ENCODE measurements around the gene CERK. TPM values are rescaled to one million over a fixed set of nuclear protein-coding genes. Genes with fewer than 3 reads are reported as not detected.

The CERK gene
- total RNA-seq, 1 experiment from 2014 or later: 24.9 TPM

GRCh38 chr22:46755525-46755924, 17.5 kb upstream of the CERK start:
- Histone ChIP-seq H3K9me3 (ENCODE audit: insufficient read depth, low read depth) (peaks cover 4% of the 10 kb centered on the region; the same call in 1 of the 2 replicates), H3K4me1 (replicated peaks; ENCODE audit: insufficient read depth) (peaks cover 45% of the 10 kb centered on the region), H3F3A (ENCODE audit: insufficient read depth, low read depth) (peaks cover 41% of the 10 kb centered on the region), H3K36me3 (ENCODE audit: low read depth) (no peaks in the 10 kb centered on the region), H3K4me2 (no peak overlapping the region), H3K27ac (no peak overlapping the region), H4K20me1 (ENCODE audit: insufficient read depth) (no peaks in the 10 kb centered on the region), H3K4me3 (no peak overlapping the region), H3K79me2 (ENCODE audit: low read depth) (no peaks in the 10 kb centered on the region), H3K27me3 (ENCODE audit: insufficient read depth, low read depth) (no peaks in the 10 kb centered on the region), H2AFZ (no peak overlapping the region), H3K9me2 (ENCODE audit: insufficient read depth) (no peaks in the 10 kb centered on the region)
- no peak for DNase-seq
- TF ChIP-seq CTCF (conservative IDR thresholded peaks at IDR 0.05) (no peak), EZH2 (IDR thresholded peaks at IDR 0.05; ENCODE audit: low read depth) (no peak)
- ChIA-PET CTCF (no interaction called here), POLR2A (ENCODE audit: unreplicated experiment) (no interaction called here)
- no TSS peak for BruUV-seq (replicated peaks)
- intact Hi-C loops (cut with micrococcal nuclease; ENCODE audit: unreplicated experiment): no loop called here

- H3K4me2 ChIP-seq: peak overlapping the region; percentile 87
- no peak overlapping the region for H2AFZ ChIP-seq
- BruUV-seq (replicated peaks): no TSS peak
- H4K20me1 ChIP-seq (ENCODE audit: insufficient read depth): no peaks in the 10 kb centered on the region
- ChIA-PET CTCF (no interaction called here), POLR2A (ENCODE audit: unreplicated experiment) (interaction anchor here (0.6 kb wide), 1 partner anchor 75 kb away, joined by 3 read pairs; no protein-coding TSS in a partner anchor)
- peak overlapping the region; percentile 93 for H3K27ac ChIP-seq
- no peaks in the 10 kb centered on the region for H3K9me2 ChIP-seq (ENCODE audit: insufficient read depth)
- H3K9me3 ChIP-seq (ENCODE audit: insufficient read depth, low read depth): peaks cover 4% of the 10 kb centered on the region; the same call in 1 of the 2 replicates
- peaks cover 52% of the 10 kb centered on the region for H3K4me1 ChIP-seq (replicated peaks; ENCODE audit: insufficient read depth)
- DNase-seq: no peak
- H3K4me3 ChIP-seq: peak overlapping the region; percentile 29; the same call in 1 of the 2 replicates
- H3F3A ChIP-seq (ENCODE audit: insufficient read depth, low read depth): peaks cover 41% of the 10 kb centered on the region
- H3K79me2 ChIP-seq (ENCODE audit: low read depth): no peaks in the 10 kb centered on the region
- intact Hi-C loops (cut with micrococcal nuclease; ENCODE audit: unreplicated experiment): loop anchor here (5.0 kb wide), 5 partner anchors 158 to 378 kb away; no protein-coding TSS in a partner anchor
- no peak for TF ChIP-seq EZH2 (IDR thresholded peaks at IDR 0.05; ENCODE audit: low read depth)
- no peak for TF ChIP-seq CTCF (conservative IDR thresholded peaks at IDR 0.05)
- no peaks in the 10 kb centered on the region for H3K36me3 ChIP-seq (ENCODE audit: low read depth)
- no peaks in the 10 kb centered on the region for H3K27me3 ChIP-seq (ENCODE audit: insufficient read depth, low read depth)
These were observed 16.8 kb upstream of the CERK start for GRCh38 chr22:46754826-46755225.

- DNase-seq: peak; percentile 93 to 97
- H3K4me1 ChIP-seq (replicated peaks; ENCODE audit: insufficient read depth): peaks cover 58% of the 10 kb centered on the region
- ChIA-PET CTCF (no interaction called here), POLR2A (ENCODE audit: unreplicated experiment) (interaction anchor here (0.6 to 1.1 kb wide), 3 partner anchors 9 to 458 kb away, joined by 3 to 9 read pairs (median 5); partner anchors contain the start of genes GTSE1 and TBC1D22A)
- H2AFZ ChIP-seq: no peak overlapping the region
- H3K4me2 ChIP-seq: peak overlapping the region; percentile 87
- H3F3A ChIP-seq (ENCODE audit: insufficient read depth, low read depth): peaks cover 40% of the 10 kb centered on the region
- H3K36me3 ChIP-seq (ENCODE audit: low read depth): no peaks in the 10 kb centered on the region
- H3K27me3 ChIP-seq (ENCODE audit: insufficient read depth, low read depth): no peaks in the 10 kb centered on the region
- peak overlapping the region; percentile 93 for H3K27ac ChIP-seq
- TSS peak; percentile 81 for BruUV-seq (replicated peaks)
- H3K9me3 ChIP-seq (ENCODE audit: insufficient read depth, low read depth): peaks cover 4% of the 10 kb centered on the region; the same call in 1 of the 2 replicates
- no peaks in the 10 kb centered on the region for H3K9me2 ChIP-seq (ENCODE audit: insufficient read depth)
- peak overlapping the region; percentile 29 for H3K4me3 ChIP-seq
- TF ChIP-seq EZH2 (IDR thresholded peaks at IDR 0.05; ENCODE audit: low read depth): no peak
- TF ChIP-seq CTCF (conservative IDR thresholded peaks at IDR 0.05): no peak
- no peaks in the 10 kb centered on the region for H3K79me2 ChIP-seq (ENCODE audit: low read depth)
- intact Hi-C loops (cut with micrococcal nuclease; ENCODE audit: unreplicated experiment): loop anchor here (5.0 kb wide), 5 partner anchors 157 to 377 kb away; no protein-coding TSS in a partner anchor
- no peaks in the 10 kb centered on the region for H4K20me1 ChIP-seq (ENCODE audit: insufficient read depth)
These were observed 16.2 kb upstream of the CERK start for GRCh38 chr22:46754110-46754799.

Data from PC-9 (cell line).